SK-N-SH treated with all-trans-retinoic acid at 6 μM for 48 hours (cell line): ENCODE measurements around the gene ABHD11.

Experiments
- CREB5 ChIP-seq: fragments of 250-450 bp; sonication (Bioruptor Pico); IDR thresholded peaks from 2 replicates; pipeline ENCODE4 v1.5.1; 2020; ENCODE audit warnings: low read depth, mild to moderate bottlenecking, moderate library complexity
- ISL1 ChIP-seq: fragments of 250-450 bp; sonication (Bioruptor Pico); IDR thresholded peaks from 2 replicates; pipeline ENCODE4 v2.1.2; 2022; ENCODE audit warnings: mild to moderate bottlenecking, moderate library complexity
- RARB ChIP-seq: fragments of 250-450 bp; sonication (Bioruptor Pico); IDR thresholded peaks from 2 replicates; pipeline ENCODE4 v1.8.0; 2021; ENCODE audit warnings: mild to moderate bottlenecking, moderate library complexity
- TCF4 ChIP-seq: fragments of 250-450 bp; sonication (Bioruptor Pico); IDR thresholded peaks from 2 replicates; pipeline ENCODE4 v1.8.0; 2021; ENCODE audit warnings: mild to moderate bottlenecking, moderate library complexity, borderline replicate concordance
- TOX ChIP-seq: fragments of 250-450 bp; sonication (Bioruptor Pico); IDR thresholded peaks from 2 replicates; pipeline ENCODE4 v1.8.0; 2021; ENCODE audit warnings: mild to moderate bottlenecking, moderate library complexity, borderline replicate concordance
- ZNF8 ChIP-seq: fragments of 450-650 bp; formaldehyde crosslinking; IDR thresholded peaks from 2 replicates; pipeline ENCODE4 v1.5.0; 2020; ENCODE audit warnings: mild to moderate bottlenecking, moderate library complexity

DNA sequence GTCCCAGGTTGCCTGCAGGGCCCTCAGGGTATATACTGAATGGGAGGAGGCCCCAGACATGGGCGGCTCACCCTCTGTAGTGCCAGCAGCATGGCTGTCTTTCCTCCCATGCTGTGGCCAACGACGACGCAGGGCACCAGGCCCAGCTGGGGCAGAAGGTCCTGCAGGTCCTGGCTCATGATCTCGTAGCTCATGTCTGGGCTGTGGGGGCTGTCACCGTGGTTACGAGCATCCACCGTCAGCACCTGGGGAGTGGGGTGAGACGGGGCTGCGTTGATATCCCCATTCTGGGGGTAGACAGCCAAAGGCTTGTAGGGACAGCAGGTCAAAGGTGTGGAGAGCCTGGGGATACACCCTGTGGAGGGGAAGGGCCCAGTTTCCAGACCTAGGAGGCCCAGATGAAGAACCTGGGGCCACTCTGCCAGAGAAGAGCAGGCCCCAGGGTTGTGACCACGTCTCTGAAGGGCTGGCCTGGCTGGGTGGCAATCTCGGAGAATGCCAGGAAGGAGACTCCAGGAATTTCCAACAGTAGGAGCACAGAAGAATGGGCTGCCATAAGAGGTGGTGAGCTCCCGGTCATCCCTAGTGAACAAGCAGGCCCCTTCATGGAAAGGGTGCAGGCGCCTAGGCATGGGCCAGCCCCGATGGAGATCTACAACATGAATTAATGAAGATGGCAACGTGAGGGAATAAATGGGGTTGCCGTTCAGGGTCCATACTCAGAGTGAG is 947 bp downstream of the ABHD11 start:
- TF ChIP-seq ISL1 (no peak), RARB (CRISPR knock-in tag) (no peak), TCF4 (CRISPR knock-in tag) (no peak), ZNF8 (CRISPR knock-in tag) (no peak), TOX (no peak), CREB5 (CRISPR knock-in tag) (no peak)
